ENCODE data around the gene GNG13.
"Not testable (repeated sequence)": the region's sequence is repeated elsewhere in the genome, so short reads cannot be mapped to it uniquely, and the experiment has no call there.

GNG13 gene

DNA sequence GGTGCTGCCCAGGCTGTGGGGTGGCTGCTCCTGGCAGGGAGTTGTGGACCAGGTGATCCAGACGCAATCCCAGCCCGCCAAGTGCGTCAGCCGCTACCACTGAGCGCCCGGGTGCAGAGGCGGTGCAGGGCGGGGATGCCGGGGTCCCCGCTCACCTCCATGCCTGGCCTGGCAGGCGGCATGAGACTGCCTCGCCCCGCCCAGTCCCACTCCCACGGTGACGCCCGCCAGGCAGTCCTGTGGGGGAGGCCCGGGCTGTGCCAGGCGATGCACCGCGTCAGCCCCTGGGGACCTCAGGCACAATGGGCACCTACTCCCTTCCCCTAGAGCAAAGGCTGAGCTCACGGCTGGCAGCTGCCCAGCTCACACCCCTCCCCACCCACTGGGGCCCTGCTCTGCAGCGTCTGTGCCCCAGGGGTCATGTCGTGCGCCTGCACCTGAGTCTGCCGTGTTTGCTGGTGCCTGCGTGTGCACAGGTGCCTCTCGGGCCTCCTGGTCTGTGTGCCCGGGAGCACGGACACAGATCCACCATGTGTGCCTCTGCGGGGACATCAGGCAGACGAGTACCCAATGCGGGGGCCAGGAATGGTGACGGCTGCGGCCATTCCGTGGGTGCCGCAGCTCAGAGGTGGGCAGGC, 17.6 kb downstream of the GNG13 start:
- 90% methylated on average over 36 of the region's 36 CpGs for WGBS
- Histone ChIP-seq H3K9ac (ENCODE audit: low read depth, low read length) (no peak overlapping the region; the same call in 1 of the 2 replicates), H3K27ac (ENCODE audit: low read depth, low read length) (no peak overlapping the region), H3K36me3 (ENCODE audit: insufficient read depth, low read length) (peaks cover 8% of the 10 kb centered on the region), H3K4me1 (ENCODE audit: insufficient read depth, low read length) (no peaks in the 10 kb centered on the region), H3K27me3 (ENCODE audit: insufficient read depth, low read length) (peaks cover 1% of the 10 kb centered on the region), H3K4me3 (ENCODE audit: low read length) (no peak overlapping the region), H3K9me3 (ENCODE audit: insufficient read depth, low read depth, low read length) (no peaks in the 10 kb centered on the region)

DNA sequence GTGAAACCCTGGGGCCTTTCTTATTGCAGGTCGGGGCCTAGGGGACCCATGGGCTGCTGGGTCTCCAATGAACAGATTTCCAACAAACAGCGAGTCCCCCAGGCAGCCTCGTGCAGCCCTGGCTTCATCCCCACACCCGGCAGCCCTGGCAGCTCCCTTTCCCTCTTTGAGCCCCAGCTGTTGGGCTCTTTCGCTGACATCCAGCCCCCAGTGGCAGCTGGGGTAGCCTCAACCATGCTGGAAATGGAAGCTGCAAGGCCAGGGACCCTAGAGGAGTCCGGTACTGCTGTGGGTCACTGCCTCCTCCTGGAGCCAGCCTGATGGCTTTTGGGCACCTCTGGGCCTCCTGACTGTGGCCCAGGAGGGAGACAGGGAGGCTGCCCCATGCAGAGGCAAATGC, 18.3 kb downstream of the GNG13 start:
- Histone ChIP-seq H3K4me3 (ENCODE audit: low read length) (no peak overlapping the region), H3K27ac (ENCODE audit: low read depth, low read length) (no peak overlapping the region), H3K4me1 (ENCODE audit: insufficient read depth, low read length) (no peaks in the 10 kb centered on the region), H3K27me3 (ENCODE audit: insufficient read depth, low read length) (peaks cover 4% of the 10 kb centered on the region), H3K36me3 (ENCODE audit: insufficient read depth, low read length) (peaks cover 8% of the 10 kb centered on the region), H3K9me3 (ENCODE audit: insufficient read depth, low read depth, low read length) (no peaks in the 10 kb centered on the region), H3K9ac (ENCODE audit: low read depth, low read length) (no peak overlapping the region; the same call in 1 of the 2 replicates)
- 81% methylated on average over 6 of the region's 6 CpGs for WGBS

DNA sequence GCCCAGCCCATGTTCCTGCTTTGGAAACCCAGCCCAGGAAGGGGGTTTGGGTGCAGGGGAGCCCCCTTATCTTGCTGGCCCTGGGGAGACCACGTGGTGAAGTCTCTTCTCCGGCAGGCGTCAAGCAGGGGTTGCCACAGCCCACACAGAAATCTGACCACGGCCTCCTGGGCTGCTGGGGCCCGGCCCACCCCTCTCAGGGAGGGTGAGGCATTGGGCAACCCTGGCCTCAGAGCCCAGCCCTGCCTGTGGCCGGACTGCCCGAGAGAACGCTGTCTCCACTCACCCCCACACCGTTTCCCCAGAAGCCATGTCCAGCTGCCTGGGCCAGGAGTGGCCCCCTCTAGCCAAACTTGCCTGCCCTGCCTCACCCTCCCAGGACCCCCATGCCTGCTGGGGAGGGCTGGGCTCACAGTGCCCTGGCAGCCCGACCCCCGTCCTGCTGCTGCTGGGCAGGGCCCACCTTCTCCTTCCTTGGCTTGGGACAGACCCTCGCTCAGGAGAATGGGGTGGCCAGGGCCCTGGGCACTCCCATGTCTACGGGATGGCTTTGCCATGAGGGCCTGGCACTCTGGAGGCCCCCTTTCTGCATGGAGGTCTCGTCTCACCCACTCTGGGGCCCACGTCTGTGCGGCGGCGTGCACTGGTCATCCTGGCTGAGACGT, 19.1 kb downstream of the GNG13 start:
- H3K9ac ChIP-seq (ENCODE audit: low read depth, low read length): no peak overlapping the region

GRCh38 chr16:780296-780695, 20.2 kb downstream of the GNG13 start:
- Histone ChIP-seq H3K27ac (ENCODE audit: low read depth, low read length) (no peak overlapping the region), H3K4me3 (ENCODE audit: low read length) (no peak overlapping the region), H3K4me1 (ENCODE audit: insufficient read depth, low read length) (no peaks in the 10 kb centered on the region), H3K9ac (ENCODE audit: low read depth, low read length) (no peak overlapping the region), H3K27me3 (ENCODE audit: insufficient read depth, low read length) (peaks cover 4% of the 10 kb centered on the region), H3K36me3 (ENCODE audit: insufficient read depth, low read length) (no peaks in the 10 kb centered on the region), H3K9me3 (ENCODE audit: insufficient read depth, low read depth, low read length) (no peaks in the 10 kb centered on the region)
- WGBS: 91% methylated on average over 16 of the region's 16 CpGs

More for the DNA sequence above, 19.1 kb downstream of the GNG13 start:
- no peaks in the 10 kb centered on the region for H3K9me3 ChIP-seq (ENCODE audit: insufficient read depth, low read depth, low read length)
- H3K36me3 ChIP-seq (ENCODE audit: insufficient read depth, low read length): peaks cover 5% of the 10 kb centered on the region
- H3K4me1 ChIP-seq (ENCODE audit: insufficient read depth, low read length): no peaks in the 10 kb centered on the region
- 84% methylated on average over 19 of the region's 19 CpGs for WGBS
- peaks cover 4% of the 10 kb centered on the region for H3K27me3 ChIP-seq (ENCODE audit: insufficient read depth, low read length)
- H3K4me3 ChIP-seq (ENCODE audit: low read length): no peak overlapping the region
- no peak overlapping the region for H3K27ac ChIP-seq (ENCODE audit: low read depth, low read length)

GRCh38 chr16:779561-779960, 21.0 kb downstream of the GNG13 start:
- H3K4me3 ChIP-seq (ENCODE audit: low read length): no peak overlapping the region
- H3K9ac ChIP-seq (ENCODE audit: low read depth, low read length): no peak overlapping the region
- no peaks in the 10 kb centered on the region for H3K36me3 ChIP-seq (ENCODE audit: insufficient read depth, low read length)
- H3K27ac ChIP-seq (ENCODE audit: low read depth, low read length): no peak overlapping the region
- 86% methylated on average over 13 of the region's 13 CpGs for WGBS
- H3K27me3 ChIP-seq (ENCODE audit: insufficient read depth, low read length): peaks cover 4% of the 10 kb centered on the region
- no peaks in the 10 kb centered on the region for H3K9me3 ChIP-seq (ENCODE audit: insufficient read depth, low read depth, low read length)
- H3K4me1 ChIP-seq (ENCODE audit: insufficient read depth, low read length): no peaks in the 10 kb centered on the region

- Histone ChIP-seq H3K9me3 (ENCODE audit: insufficient read depth, low read depth, low read length) (no peaks in the 10 kb centered on the region), H3K36me3 (ENCODE audit: insufficient read depth, low read length) (no peaks in the 10 kb centered on the region), H3K27ac (ENCODE audit: low read depth, low read length) (no peak overlapping the region), H3K27me3 (ENCODE audit: insufficient read depth, low read length) (peaks cover 4% of the 10 kb centered on the region), H3K4me3 (ENCODE audit: low read length) (no peak overlapping the region), H3K9ac (ENCODE audit: low read depth, low read length) (no peak overlapping the region), H3K4me1 (ENCODE audit: insufficient read depth, low read length) (no peaks in the 10 kb centered on the region)
- 91% methylated on average over 6 of the region's 6 CpGs for WGBS
Measured at GRCh38 chr16:778909-779527, 21.5 kb downstream of the GNG13 start.

GRCh38 chr16:778447-778846, 22.1 kb downstream of the GNG13 start:
- Histone ChIP-seq H3K4me3 (ENCODE audit: low read length) (no peak overlapping the region), H3K27me3 (ENCODE audit: insufficient read depth, low read length) (peaks cover 4% of the 10 kb centered on the region), H3K27ac (ENCODE audit: low read depth, low read length) (no peak overlapping the region), H3K9ac (ENCODE audit: low read depth, low read length) (no peak overlapping the region), H3K9me3 (ENCODE audit: insufficient read depth, low read depth, low read length) (no peaks in the 10 kb centered on the region), H3K36me3 (ENCODE audit: insufficient read depth, low read length) (no peaks in the 10 kb centered on the region), H3K4me1 (ENCODE audit: insufficient read depth, low read length) (no peaks in the 10 kb centered on the region)
- WGBS: 88% methylated on average over 11 of the region's 11 CpGs

- WGBS: 63% methylated on average over 16 of the region's 16 CpGs
- no peak overlapping the region for H3K9ac ChIP-seq (ENCODE audit: low read depth, low read length)
- H3K27me3 ChIP-seq (ENCODE audit: insufficient read depth, low read length): peaks cover 4% of the 10 kb centered on the region
- H3K36me3 ChIP-seq (ENCODE audit: insufficient read depth, low read length): no peaks in the 10 kb centered on the region
- H3K27ac ChIP-seq (ENCODE audit: low read depth, low read length): no peak overlapping the region
- H3K4me3 ChIP-seq (ENCODE audit: low read length): no peak overlapping the region
- H3K4me1 ChIP-seq (ENCODE audit: insufficient read depth, low read length): no peaks in the 10 kb centered on the region
- H3K9me3 ChIP-seq (ENCODE audit: insufficient read depth, low read depth, low read length): no peaks in the 10 kb centered on the region
Measured at GRCh38 chr16:777826-778225, 22.7 kb downstream of the GNG13 start.

- Histone ChIP-seq H3K36me3 (ENCODE audit: insufficient read depth, low read length) (no peaks in the 10 kb centered on the region), H3K27ac (ENCODE audit: low read depth, low read length) (no peak overlapping the region), H3K4me1 (ENCODE audit: insufficient read depth, low read length) (no peaks in the 10 kb centered on the region), H3K4me3 (ENCODE audit: low read length) (no peak overlapping the region), H3K9ac (ENCODE audit: low read depth, low read length) (no peak overlapping the region), H3K9me3 (ENCODE audit: insufficient read depth, low read depth, low read length) (no peaks in the 10 kb centered on the region), H3K27me3 (ENCODE audit: insufficient read depth, low read length) (peaks cover 4% of the 10 kb centered on the region)
- WGBS: 92% methylated on average over 8 of the region's 9 CpGs
Measured at GRCh38 chr16:776824-777223, 23.7 kb downstream of the GNG13 start.

DNA sequence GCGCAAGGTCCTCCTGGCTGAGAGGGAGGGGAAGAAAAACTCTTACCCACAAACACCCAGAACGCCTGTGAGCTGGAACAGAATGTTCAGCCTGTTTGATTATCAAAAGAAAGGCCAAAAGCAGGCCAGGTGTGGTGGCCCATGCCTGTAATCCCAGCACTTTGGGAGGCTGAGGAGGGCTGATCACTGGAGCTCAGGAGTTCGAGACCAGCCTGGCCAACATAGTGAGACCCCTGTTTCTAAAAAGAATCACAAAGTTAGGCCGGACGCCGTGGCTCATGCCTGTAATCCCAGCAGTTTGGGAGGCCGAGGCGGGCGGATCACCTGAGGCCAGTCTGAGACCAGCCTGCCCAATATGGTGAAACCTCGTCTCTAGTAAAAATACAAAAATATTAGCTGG, 24.2 kb downstream of the GNG13 start:
- not testable (repeated sequence) for H3K27me3 ChIP-seq (ENCODE audit: insufficient read depth, low read length); H3K4me1 ChIP-seq (ENCODE audit: insufficient read depth, low read length); H3K9me3 ChIP-seq (ENCODE audit: insufficient read depth, low read depth, low read length); H3K36me3 ChIP-seq (ENCODE audit: insufficient read depth, low read length); H3K4me3 ChIP-seq (ENCODE audit: low read length); H3K9ac ChIP-seq (ENCODE audit: low read depth, low read length); H3K27ac ChIP-seq (ENCODE audit: low read depth, low read length)
- WGBS: 93% methylated on average over 9 of the region's 10 CpGs

- H3K27me3 ChIP-seq (ENCODE audit: insufficient read depth, low read length): peaks cover 4% of the 10 kb centered on the region
- no peak overlapping the region for H3K27ac ChIP-seq (ENCODE audit: low read depth, low read length)
- no peak overlapping the region for H3K4me3 ChIP-seq (ENCODE audit: low read length)
- no peak overlapping the region for H3K9ac ChIP-seq (ENCODE audit: low read depth, low read length)
- WGBS: 91% methylated on average over 36 of the region's 36 CpGs
- H3K9me3 ChIP-seq (ENCODE audit: insufficient read depth, low read depth, low read length): no peaks in the 10 kb centered on the region
- no peaks in the 10 kb centered on the region for H3K36me3 ChIP-seq (ENCODE audit: insufficient read depth, low read length)
- H3K4me1 ChIP-seq (ENCODE audit: insufficient read depth, low read length): no peaks in the 10 kb centered on the region
Measured at GRCh38 chr16:775236-775796, 25.2 kb downstream of the GNG13 start.

All from HUES64 (cell line).